ENCODE data around the gene GLS. TPM values are rescaled to one million over a fixed set of nuclear protein-coding genes. Genes with fewer than 3 reads are reported as not detected.

GLS gene
- polyA plus RNA-seq (2012; ENCODE audit: missing spikeins): 103 TPM

- FAIRE-seq (peak; percentile 95), DNase-seq (ENCODE audit: insufficient read length) (peak; percentile 89)
- TF ChIP-seq POLR2AphosphoS5 (IDR thresholded peaks at IDR 0.05; ENCODE audit: low read depth, low read length) (peak; percentile 99), TAF1 (IDR thresholded peaks at IDR 0.05; ENCODE audit: borderline replicate concordance, low read depth, low read length) (peak; percentile 94), POLR2A (IDR thresholded peaks at IDR 0.05; ENCODE audit: low read depth, low read length) (peak; percentile 99)
Observed at GRCh38 chr2:190880378-190881083, at the start of gene GLS. GLS (plus strand) TSS chr2:190880821; CDS start chr2:190881085, 264 bp downstream.

GRCh38 chr2:190831941-190832340 lies 48.7 kb upstream of the GLS start:
- DNase-seq (ENCODE audit: insufficient read length) (no peak), FAIRE-seq (no peak)
- TF ChIP-seq POLR2A (IDR thresholded peaks at IDR 0.05; ENCODE audit: low read depth, low read length) (no peak), POLR2AphosphoS5 (IDR thresholded peaks at IDR 0.05; ENCODE audit: low read depth, low read length) (no peak), TAF1 (IDR thresholded peaks at IDR 0.05; ENCODE audit: borderline replicate concordance, low read depth, low read length) (no peak)

DNA sequence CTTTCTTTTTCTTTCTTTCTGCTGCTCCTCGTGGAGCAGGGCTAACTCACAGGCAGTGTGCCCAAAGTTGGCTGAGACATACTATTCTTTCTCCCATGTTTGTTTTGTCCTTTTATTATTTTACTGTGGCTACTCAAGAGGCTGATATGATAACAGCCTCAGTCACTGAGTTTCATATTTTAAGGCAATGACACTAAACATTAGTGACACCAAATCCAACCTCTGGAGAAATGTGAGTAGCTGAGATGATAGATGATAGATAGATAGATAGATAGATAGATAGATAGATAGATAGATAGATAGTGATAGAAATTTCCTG lies 45.8 kb upstream of the GLS start:
- FAIRE-seq: no peak
- TF ChIP-seq POLR2AphosphoS5 (IDR thresholded peaks at IDR 0.05; ENCODE audit: low read depth, low read length) (no peak), POLR2A (IDR thresholded peaks at IDR 0.05; ENCODE audit: low read depth, low read length) (no peak)
- no peak for DNase-seq (ENCODE audit: insufficient read length)

GRCh38 chr2:190835303-190835930 lies 45.2 kb upstream of the GLS start:
- FAIRE-seq: no peak
- DNase-seq (ENCODE audit: insufficient read length): no peak
- no peak for TF ChIP-seq TAF1 (IDR thresholded peaks at IDR 0.05; ENCODE audit: borderline replicate concordance, low read depth, low read length)

GRCh38 chr2:190836767-190837166 lies 43.9 kb upstream of the GLS start:
- no peak for FAIRE-seq
- DNase-seq (ENCODE audit: insufficient read length): no peak
- TF ChIP-seq TAF1 (IDR thresholded peaks at IDR 0.05; ENCODE audit: borderline replicate concordance, low read depth, low read length): no peak
- no peak for TF ChIP-seq POLR2AphosphoS5 (IDR thresholded peaks at IDR 0.05; ENCODE audit: low read depth, low read length)

- DNase-seq (ENCODE audit: insufficient read length) (no peak), FAIRE-seq (no peak)
- no peak for TF ChIP-seq TAF1 (IDR thresholded peaks at IDR 0.05; ENCODE audit: borderline replicate concordance, low read depth, low read length)
- no peak for TF ChIP-seq POLR2A (IDR thresholded peaks at IDR 0.05; ENCODE audit: low read depth, low read length)
- TF ChIP-seq POLR2AphosphoS5 (IDR thresholded peaks at IDR 0.05; ENCODE audit: low read depth, low read length): no peak
Observed at GRCh38 chr2:190837420-190837819, 43.2 kb upstream of the GLS start.

GRCh38 chr2:190837952-190838361 lies 42.7 kb upstream of the GLS start:
- FAIRE-seq: no peak

GRCh38 chr2:190838492-190838910 lies 42.1 kb upstream of the GLS start:
- TF ChIP-seq TAF1 (IDR thresholded peaks at IDR 0.05; ENCODE audit: borderline replicate concordance, low read depth, low read length) (no peak), POLR2AphosphoS5 (IDR thresholded peaks at IDR 0.05; ENCODE audit: low read depth, low read length) (no peak), POLR2A (IDR thresholded peaks at IDR 0.05; ENCODE audit: low read depth, low read length) (no peak)
- FAIRE-seq (no peak), DNase-seq (ENCODE audit: insufficient read length) (no peak)

More at GRCh38 chr2:190837952-190838361, 42.7 kb upstream of the GLS start:
- DNase-seq (ENCODE audit: insufficient read length): no peak
- TF ChIP-seq POLR2AphosphoS5 (IDR thresholded peaks at IDR 0.05; ENCODE audit: low read depth, low read length): no peak
- TF ChIP-seq POLR2A (IDR thresholded peaks at IDR 0.05; ENCODE audit: low read depth, low read length): no peak
- TF ChIP-seq TAF1 (IDR thresholded peaks at IDR 0.05; ENCODE audit: borderline replicate concordance, low read depth, low read length): no peak

- TF ChIP-seq TAF1 (IDR thresholded peaks at IDR 0.05; ENCODE audit: borderline replicate concordance, low read depth, low read length) (no peak), POLR2A (IDR thresholded peaks at IDR 0.05; ENCODE audit: low read depth, low read length) (no peak), POLR2AphosphoS5 (IDR thresholded peaks at IDR 0.05; ENCODE audit: low read depth, low read length) (no peak)
- FAIRE-seq: no peak
- no peak for DNase-seq (ENCODE audit: insufficient read length)
Observed at GRCh38 chr2:190840569-190841172, 40.0 kb upstream of the GLS start.

GRCh38 chr2:190841707-190842505 lies 38.7 kb upstream of the GLS start:
- DNase-seq (ENCODE audit: insufficient read length) (no peak), FAIRE-seq (no peak)
- TF ChIP-seq POLR2A (IDR thresholded peaks at IDR 0.05; ENCODE audit: low read depth, low read length): no peak
- no peak for TF ChIP-seq TAF1 (IDR thresholded peaks at IDR 0.05; ENCODE audit: borderline replicate concordance, low read depth, low read length)
- TF ChIP-seq POLR2AphosphoS5 (IDR thresholded peaks at IDR 0.05; ENCODE audit: low read depth, low read length): no peak

DNA sequence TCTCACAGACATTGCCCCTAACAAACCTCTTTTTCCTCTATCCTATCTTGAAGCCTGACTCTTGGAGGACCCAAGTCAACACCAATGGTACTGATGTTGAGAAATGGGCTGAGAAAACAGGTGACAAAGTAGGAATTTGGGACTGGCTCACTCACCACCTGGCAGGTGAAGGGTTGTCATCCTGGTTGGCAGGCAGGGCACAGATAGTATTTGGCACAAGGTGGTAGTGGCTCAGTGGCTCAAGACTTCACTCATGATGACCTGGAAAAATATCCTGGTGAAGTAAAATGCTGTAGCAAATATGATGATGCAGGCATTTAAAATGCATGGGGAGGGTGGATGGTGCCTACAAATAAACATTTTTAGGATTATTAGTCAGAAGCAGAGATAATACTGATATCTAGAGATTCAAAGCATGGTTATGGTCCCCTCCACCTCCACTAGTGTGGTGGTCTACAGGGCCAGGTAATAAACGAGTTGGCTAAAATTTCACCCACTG lies 38.0 kb upstream of the GLS start:
- FAIRE-seq (no peak), DNase-seq (ENCODE audit: insufficient read length) (no peak)
- TF ChIP-seq POLR2AphosphoS5 (IDR thresholded peaks at IDR 0.05; ENCODE audit: low read depth, low read length) (no peak), TAF1 (IDR thresholded peaks at IDR 0.05; ENCODE audit: borderline replicate concordance, low read depth, low read length) (no peak)
